HG03575 (cell line): ENCODE results near the gene CCDC146.

Experiments used
- ATAC-seq: cut with Tn5 transposase; IDR thresholded peaks from one replicate; pipeline ENCODE4 v1.9.1; 2021; ENCODE audit not compliant: unreplicated experiment, insufficient number of reproducible peaks, low FRiP score; ENCODE audit errors: extremely low read depth

Gene CCDC146

DNA sequence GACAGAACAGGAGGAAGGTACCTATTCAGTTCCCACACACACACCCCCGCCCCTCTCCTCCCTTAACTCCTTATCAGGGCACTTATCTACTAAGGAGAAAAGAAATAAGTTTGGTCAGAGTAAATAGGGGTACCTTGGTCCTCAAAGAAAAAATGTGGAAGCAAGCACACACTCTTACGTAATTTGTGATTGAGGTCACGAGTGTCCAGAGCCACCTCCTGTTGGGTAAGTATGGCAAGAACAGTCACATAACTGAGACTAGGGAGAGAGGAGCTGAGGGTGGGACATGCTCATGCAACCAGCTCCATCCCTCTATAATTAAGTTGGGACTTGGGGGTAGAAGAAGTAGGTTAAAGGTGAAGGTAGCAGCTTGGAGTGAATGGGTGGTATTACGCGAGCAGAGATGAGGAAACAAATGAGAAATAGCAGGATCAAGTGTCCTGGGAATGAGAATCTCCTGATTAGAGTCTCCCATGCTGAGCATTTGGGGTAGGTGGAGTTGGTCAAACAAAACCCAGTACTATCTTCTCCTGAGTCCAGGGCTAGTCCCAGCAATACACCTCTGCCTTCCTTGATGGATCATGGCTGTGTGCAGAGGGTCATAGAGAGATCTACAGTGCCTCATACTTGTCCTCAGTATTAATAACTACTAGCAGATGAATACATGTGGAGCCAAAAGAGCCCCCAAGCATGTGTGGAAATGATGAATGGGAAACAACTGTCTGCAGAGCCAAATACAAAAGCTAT is 216.6 kb downstream of the CCDC146 start:
- no peak for ATAC-seq

DNA sequence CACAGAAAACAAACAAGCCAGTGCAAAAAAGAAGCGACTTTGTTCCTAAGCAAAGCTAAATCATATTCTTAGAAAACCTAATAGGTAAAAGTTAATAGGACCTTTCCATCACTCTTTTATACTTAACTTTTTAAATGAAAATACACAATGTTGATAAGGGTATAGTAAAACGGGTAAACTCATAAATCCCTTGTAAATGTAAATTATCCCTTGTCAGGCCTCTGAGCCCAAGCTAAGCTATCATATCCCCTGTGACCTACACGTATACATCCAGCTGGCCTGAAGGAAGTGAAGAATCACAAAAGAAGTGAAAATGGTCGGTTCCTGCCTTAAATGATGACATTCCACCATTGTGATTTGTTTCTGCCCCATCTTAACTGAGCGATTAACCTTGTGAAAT is 217.3 kb downstream of the CCDC146 start:
- ATAC-seq: no peak
